Nephron progenitor cell (in vitro differentiated cells): ENCODE data around the gene TNNI3K.

Experiments used
- DNase-seq: peaks from one replicate; pipeline ENCODE4 v3.0.0; 2021
- H3K27ac Mint-ChIP-seq: 2 replicates; pipeline ENCODE4 v1.8.0; 2021; ENCODE audit warnings: mild to moderate bottlenecking, moderate library complexity, mixed read lengths
- H3K27me3 Mint-ChIP-seq: 2 replicates; pipeline ENCODE4 v1.8.0; 2021; ENCODE audit warnings: mild to moderate bottlenecking, low read depth, mixed read lengths; ENCODE audit not compliant: poor library complexity
- H3K36me3 Mint-ChIP-seq: 2 replicates; pipeline ENCODE4 v1.8.0; 2021; ENCODE audit warnings: low read depth, mixed read lengths
- H3K4me1 Mint-ChIP-seq: 2 replicates; pipeline ENCODE4 v1.8.0; 2021; ENCODE audit warnings: mixed read lengths
- H3K4me3 Mint-ChIP-seq: 2 replicates; pipeline ENCODE4 v1.8.0; 2021; ENCODE audit warnings: mild to moderate bottlenecking, moderate library complexity, mixed read lengths
- H3K9me3 Mint-ChIP-seq: 2 replicates; pipeline ENCODE4 v1.8.0; 2021; ENCODE audit warnings: mild to moderate bottlenecking, moderate library complexity, mixed read lengths
- CTCF ChIP-seq: fragments of 200-600 bp; sonication (generic); IDR thresholded peaks from 2 replicates; pipeline ENCODE4 v1.5.0; 2021; ENCODE audit warnings: antibody characterized with exemption

The TNNI3K gene

DNA sequence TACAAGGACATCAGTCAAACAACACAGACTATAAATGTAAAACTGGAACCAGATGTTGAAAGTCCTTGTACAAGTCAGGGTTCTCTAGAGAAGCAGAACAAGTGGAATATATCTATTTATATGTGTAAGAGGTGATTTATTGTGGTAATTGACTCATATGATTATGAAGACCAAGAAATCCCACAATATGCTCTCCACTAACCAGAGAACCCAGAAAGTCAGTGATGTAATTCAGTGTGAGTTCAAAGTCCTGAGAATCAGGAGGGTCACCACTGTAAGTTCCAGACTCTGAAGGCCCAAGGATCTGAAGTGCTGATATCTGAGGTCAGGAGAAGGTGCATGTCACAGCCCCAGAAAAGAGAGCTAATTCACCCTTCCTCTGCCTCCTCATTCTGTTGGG lies 220.2 kb downstream of the TNNI3K start:
- H3K36me3 Mint-ChIP-seq: no peaks in the 10 kb centered on the region
- no peak overlapping the region for H3K27ac Mint-ChIP-seq
- no peak for DNase-seq
- no peaks in the 10 kb centered on the region for H3K4me1 Mint-ChIP-seq
- H3K9me3 Mint-ChIP-seq: peaks cover 2% of the 10 kb centered on the region
- H3K4me3 Mint-ChIP-seq: no peak overlapping the region
- H3K27me3 Mint-ChIP-seq: no peaks in the 10 kb centered on the region
- no peak for TF ChIP-seq CTCF

GRCh38 chr1:74457253-74457652 lies 222.1 kb downstream of the TNNI3K start:
- Mint-ChIP-seq H3K4me3 (no peak overlapping the region), H3K27me3 (peaks cover 4% of the 10 kb centered on the region), H3K9me3 (no peaks in the 10 kb centered on the region), H3K27ac (no peak overlapping the region), H3K4me1 (no peaks in the 10 kb centered on the region), H3K36me3 (no peaks in the 10 kb centered on the region)
- TF ChIP-seq CTCF: no peak
- DNase-seq: no peak

GRCh38 chr1:74463333-74463988 lies 228.3 kb downstream of the TNNI3K start:
- peaks cover 20% of the 10 kb centered on the region for H3K9me3 Mint-ChIP-seq
- H3K27me3 Mint-ChIP-seq: peaks cover 4% of the 10 kb centered on the region
- H3K4me1 Mint-ChIP-seq: peaks cover 9% of the 10 kb centered on the region
- no peak for TF ChIP-seq CTCF
- H3K4me3 Mint-ChIP-seq: no peak overlapping the region
- H3K27ac Mint-ChIP-seq: no peak overlapping the region
- no peak for DNase-seq
- no peaks in the 10 kb centered on the region for H3K36me3 Mint-ChIP-seq

DNA sequence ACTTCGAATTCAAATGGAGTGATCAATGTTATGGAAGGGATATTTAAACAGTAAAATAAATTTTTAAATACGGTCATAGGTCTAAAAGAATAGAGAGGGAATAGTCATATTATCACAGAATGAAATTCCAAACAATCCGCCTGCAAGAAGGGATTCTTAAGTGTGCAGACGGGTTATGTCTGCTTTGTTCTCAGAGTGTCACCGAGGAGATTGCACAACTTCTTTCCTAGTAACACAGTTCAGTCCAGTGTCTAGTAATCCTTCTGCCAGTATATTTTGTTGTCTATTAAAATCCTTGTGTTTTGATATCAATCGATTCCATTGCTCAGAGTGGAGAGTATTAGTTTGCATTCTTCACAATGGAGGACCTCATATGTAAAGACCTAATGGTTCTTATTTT lies 228.8 kb downstream of the TNNI3K start:
- TF ChIP-seq CTCF: no peak
- DNase-seq: no peak
- Mint-ChIP-seq H3K4me3 (no peak overlapping the region), H3K27me3 (peaks cover 4% of the 10 kb centered on the region), H3K4me1 (peaks cover 9% of the 10 kb centered on the region), H3K36me3 (no peaks in the 10 kb centered on the region), H3K27ac (no peak overlapping the region), H3K9me3 (peaks cover 20% of the 10 kb centered on the region)

DNA sequence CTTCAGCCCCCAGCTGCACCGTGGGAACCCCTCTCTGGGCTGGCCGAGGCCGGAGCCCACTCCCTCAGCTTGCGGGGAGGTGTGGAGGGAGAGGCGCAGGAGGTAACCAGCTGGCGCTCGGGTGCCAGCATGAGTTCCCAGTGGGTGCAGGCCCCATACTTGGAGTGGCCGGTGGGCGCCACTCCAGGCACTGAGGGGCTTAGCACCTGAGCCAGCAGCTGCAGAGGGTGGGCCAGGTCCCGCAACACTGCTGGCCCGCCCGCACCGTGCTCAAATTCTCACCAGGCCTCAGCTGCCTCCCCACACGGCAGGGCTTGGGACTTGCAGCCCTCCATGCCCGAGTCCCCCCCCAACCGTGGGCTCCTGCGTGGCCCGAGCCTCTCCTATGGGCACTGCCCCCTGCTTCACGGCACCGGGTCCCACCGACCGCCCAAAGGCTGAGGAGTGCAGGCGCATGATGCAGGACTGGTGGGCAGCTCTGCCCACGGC lies 230.1 kb downstream of the TNNI3K start:
- no peak overlapping the region for H3K4me3 Mint-ChIP-seq
- DNase-seq: no peak
- no peak overlapping the region for H3K27ac Mint-ChIP-seq
- H3K9me3 Mint-ChIP-seq: peaks cover 20% of the 10 kb centered on the region
- H3K4me1 Mint-ChIP-seq: peaks cover 10% of the 10 kb centered on the region
- TF ChIP-seq CTCF: no peak
- H3K36me3 Mint-ChIP-seq: no peaks in the 10 kb centered on the region
- H3K27me3 Mint-ChIP-seq: peaks cover 4% of the 10 kb centered on the region

GRCh38 chr1:74467786-74468377 lies 232.7 kb downstream of the TNNI3K start:
- DNase-seq: no peak
- Mint-ChIP-seq H3K36me3 (no peaks in the 10 kb centered on the region), H3K27ac (peak overlapping the region; percentile 15), H3K27me3 (no peaks in the 10 kb centered on the region), H3K4me1 (peaks cover 29% of the 10 kb centered on the region), H3K4me3 (no peak overlapping the region), H3K9me3 (peaks cover 20% of the 10 kb centered on the region)
- TF ChIP-seq CTCF: no peak
